Umbilical cord (tissue), 2 donors: ENCODE measurements around the gene DENND1B. TPM values are rescaled to one million over a fixed set of nuclear protein-coding genes. Genes with fewer than 3 reads are reported as not detected.
"Not testable (repeated sequence)": the region's sequence is repeated elsewhere in the genome, so short reads cannot be mapped to it uniquely, and the experiment has no call there.

Experiments used
- DNase-seq: peaks from one replicate; pipeline ENCODE4 v3.0.0-alpha.2; 2015; ENCODE audit warnings: low spot score
- total RNA-seq: library from RNA; depleted of rRNA; stranded (reverse); fragments of >200 nt; gene quantifications from one replicate; pipeline ENCODE4 v1.2.3, GENCODE V29; 2014; ENCODE audit warnings: low replicate concordance; ENCODE audit not compliant: insufficient read depth

The DENND1B gene
- total RNA-seq, 1 donor from 2014 or later: 24.3 TPM

DNA sequence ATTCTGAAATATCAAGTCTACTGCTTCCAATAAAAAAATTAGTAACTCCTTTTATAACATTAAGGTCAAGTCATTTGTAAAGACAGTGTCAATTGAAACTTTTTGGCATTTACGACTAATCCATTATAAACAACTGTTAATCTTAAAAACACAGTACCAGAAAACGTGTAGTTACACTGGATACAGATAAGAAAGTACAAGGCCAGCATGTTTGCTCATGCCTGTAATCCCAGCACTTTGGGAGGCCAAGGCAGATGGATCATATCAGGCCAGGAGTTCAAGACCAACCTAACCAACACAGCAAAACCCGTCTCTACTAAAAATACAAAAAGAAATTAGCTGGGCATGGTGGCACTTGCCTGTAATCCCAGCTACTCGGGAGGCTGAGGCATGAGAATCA, 29.4 kb downstream of the DENND1B start:
- no peak for DNase-seq

DNA sequence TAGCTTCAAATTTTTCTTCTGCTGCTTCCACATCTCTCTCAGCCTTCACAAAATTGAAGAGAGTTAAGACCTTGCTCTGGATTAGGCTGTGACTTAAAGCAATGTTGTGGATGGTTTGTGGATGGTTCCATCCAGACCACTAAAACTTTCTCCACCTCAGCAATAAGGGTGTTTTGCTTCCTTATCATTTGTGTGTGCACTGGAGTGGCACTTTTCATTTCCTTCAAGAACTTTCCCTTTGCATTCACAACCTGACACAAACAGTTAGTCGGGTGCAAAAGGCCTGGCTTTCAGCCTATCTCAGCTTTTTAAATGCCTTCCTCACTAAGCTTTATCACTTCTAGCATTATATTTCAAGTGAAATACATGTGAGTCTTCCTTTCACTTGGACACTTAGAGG, 30.3 kb downstream of the DENND1B start:
- no peak for DNase-seq

- DNase-seq: no peak
Observed at GRCh38 chr1:197743578-197743977, 31.7 kb downstream of the DENND1B start.

DNA sequence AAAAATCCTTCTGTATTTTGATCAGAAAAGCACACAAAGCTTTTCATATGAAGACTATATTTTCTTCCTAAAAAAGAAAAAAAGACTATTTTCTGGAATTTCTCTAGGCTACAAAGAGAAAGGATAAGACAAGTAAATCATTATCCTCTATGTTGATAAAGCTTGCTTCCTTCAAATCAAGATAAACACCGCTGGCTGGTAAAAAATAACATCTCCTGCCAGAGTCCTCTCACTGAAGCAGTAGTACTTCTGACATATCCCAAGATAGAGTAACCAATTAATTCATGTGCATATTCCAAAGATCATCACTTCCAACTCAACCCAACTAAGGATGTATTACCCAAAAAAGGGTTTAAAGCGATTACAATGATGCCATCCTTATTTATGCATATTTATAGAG, 34.3 kb downstream of the DENND1B start:
- no peak for DNase-seq

DNA sequence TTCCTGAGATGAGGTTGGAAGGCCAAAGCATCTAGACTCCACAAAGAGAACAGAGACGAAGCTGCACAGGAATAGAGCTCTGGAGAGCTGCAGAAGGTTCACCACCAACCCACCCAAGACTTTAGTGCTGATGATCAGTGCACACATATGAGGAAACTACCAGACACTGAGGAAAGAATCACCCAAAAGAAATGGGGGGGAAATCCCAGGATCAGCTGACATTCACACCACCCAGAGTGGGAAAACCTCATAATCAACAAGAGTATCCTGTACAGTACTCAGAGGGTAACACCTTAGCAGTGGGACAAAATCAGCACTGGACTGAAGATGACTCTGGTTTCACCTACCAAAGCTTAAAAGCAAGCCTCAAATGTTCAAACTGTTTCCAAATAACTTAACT, 36.4 kb downstream of the DENND1B start:
- no peak for DNase-seq

DNA sequence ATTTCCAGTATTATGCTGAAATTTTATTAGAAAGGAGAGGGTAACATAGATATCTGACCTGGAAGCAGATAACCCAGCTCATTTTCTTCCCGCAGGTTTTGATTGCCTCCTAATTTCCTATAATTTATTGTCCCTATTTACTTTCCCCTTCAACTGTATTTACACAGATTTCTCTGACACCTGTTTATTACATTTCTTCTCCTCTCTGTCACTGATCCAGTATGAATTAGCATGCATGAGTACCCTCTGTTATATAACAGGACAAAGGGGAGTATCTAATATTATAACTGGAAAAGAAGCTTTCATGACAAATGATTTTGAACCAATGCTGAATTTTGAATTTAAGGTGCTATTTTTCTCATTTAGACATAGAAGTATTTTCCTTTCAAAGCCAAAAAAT, 37.4 kb downstream of the DENND1B start:
- DNase-seq: no peak

- DNase-seq: no peak
Observed at GRCh38 chr1:197736685-197737084, 38.6 kb downstream of the DENND1B start.

- DNase-seq: no peak
Observed at GRCh38 chr1:197735461-197735860, 39.8 kb downstream of the DENND1B start.

- no peak for DNase-seq
Observed at GRCh38 chr1:197733324-197733723, 42.0 kb downstream of the DENND1B start.

DNA sequence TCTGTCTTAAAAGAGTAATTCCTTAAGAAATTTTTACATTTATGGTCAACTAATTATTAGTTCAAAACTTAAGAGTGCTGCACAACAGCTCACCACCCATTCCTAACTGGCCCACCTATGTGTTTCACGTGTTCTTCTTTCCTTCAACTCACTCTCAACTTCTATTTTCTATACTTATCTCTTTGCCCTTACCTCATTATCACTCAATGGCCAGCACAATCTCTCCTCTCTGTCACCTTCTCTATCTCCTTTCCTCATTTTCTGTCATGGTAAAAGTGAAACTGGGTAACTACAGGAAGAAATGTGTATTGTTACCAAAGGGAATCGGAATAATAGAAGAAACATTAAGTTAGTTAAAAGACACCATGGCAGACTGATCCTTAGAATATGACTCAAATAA, 43.1 kb downstream of the DENND1B start:
- no peak for DNase-seq

GRCh38 chr1:197731449-197731848, 43.8 kb downstream of the DENND1B start:
- no peak for DNase-seq

- no peak for DNase-seq
Observed at GRCh38 chr1:197725976-197726375, 49.3 kb downstream of the DENND1B start.

DNA sequence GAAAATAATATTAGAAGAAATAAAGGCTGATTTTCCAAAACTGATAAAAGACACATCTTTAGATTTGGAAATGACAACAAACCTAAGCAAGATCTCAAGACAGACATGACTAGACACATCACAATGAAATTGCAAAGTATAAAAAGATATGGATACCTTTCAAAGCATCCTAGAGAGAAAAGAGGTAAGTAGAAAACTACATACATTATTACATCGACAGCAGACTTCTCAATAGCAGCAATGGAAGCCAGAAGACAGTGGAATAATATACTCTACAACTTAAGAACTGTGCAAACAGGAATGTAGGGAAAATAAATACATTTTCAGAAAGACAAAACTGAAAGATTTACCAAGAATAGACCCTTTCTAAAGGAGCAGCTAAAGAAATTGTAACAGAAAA, 50.2 kb downstream of the DENND1B start:
- DNase-seq: no peak

DNA sequence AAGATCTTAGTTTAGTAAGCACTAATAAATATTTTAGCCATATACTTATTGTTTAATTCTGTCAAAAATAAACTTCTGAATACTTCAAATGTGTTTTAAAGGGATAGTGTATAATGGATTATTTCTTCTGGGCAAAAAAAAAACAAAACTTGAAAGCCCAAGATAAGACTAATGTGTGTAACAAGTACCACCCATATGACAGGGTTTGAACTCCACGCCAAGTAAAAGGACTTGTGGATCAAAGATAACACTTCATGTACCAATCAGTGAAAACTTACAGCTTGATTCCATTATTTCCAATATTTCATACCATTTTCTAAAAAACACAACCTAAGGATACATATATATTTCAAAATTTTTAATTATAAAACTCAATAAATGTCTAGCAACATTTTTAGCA, 59.5 kb downstream of the DENND1B start:
- no peak for DNase-seq

GRCh38 chr1:197706601-197707000, 68.7 kb downstream of the DENND1B start:
- DNase-seq: no peak

DNA sequence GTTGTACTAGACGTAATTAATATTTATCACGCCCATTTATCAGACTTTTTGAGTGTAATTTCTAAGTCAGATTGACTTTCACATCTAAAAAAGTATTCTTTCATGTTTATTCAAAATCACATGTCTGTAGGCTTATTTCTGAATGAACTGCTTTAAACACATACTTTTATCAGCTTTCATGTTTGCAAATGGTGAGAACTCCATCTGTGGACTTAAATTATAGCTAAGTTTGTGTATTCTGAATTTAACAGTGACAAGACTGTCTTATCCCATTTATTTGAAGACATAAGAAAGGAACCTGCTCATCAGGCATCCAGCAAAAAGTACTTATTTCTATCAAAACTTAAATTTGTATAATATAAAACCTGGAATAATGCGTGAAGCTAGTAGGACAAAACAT, 69.3 kb downstream of the DENND1B start:
- no peak for DNase-seq

DNA sequence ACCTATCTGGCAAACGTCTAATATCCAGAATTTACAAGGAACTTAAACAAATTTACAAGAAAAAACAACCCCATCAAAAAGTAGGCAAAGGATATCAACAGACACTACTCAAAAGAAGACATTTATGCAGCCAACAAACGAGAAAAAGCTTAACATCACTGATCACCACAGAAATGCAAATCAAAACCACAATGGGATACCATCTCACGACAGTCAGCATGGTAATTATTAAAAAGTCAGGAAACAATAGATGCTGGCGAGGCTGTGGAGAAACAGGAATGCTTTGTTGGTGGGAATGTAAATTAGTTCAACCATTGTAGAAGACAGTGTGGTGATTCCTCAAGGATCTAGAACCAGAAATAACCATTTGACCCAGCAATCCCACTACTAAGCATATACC, 74.6 kb downstream of the DENND1B start:
- DNase-seq: not testable (repeated sequence)

GRCh38 chr1:197696372-197696771, 78.9 kb downstream of the DENND1B start:
- no peak for DNase-seq

DNA sequence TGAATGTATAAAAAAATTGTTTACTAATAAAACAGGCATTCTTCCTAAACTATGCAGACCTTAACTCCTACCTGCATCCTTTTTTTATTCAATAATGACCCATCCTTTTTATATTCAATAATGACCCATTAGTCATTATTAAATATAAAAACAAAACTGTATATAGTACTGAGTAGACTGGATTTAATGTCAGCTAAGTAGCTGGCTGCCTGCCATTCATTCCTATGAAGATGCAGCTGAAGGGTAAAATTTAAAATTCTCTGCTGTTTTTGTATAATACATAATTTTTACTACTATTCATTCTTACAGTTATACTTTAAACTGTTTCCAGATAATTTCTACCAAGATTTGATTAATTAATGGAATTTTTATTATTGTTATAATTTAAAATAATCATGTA, 79.3 kb downstream of the DENND1B start:
- DNase-seq: peak; percentile 15

DNA sequence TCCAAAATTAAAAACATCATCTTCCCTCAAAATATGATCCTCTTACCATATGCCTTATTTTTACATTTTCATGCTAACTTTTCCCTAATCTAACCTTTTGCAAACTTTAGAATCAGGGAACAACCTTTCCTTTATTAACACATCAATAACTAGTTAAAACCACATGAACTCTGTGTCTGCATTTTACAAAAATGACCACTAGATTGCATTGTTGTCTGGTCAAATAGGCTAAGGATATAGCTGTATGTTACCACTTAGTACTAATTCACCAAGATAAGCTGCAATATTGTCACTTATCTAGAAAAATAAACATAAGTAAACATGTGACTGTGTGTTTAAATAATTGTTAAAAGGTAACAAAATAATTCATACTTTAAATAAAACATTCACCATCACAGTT, 82.3 kb downstream of the DENND1B start:
- DNase-seq: peak; percentile 13

DNA sequence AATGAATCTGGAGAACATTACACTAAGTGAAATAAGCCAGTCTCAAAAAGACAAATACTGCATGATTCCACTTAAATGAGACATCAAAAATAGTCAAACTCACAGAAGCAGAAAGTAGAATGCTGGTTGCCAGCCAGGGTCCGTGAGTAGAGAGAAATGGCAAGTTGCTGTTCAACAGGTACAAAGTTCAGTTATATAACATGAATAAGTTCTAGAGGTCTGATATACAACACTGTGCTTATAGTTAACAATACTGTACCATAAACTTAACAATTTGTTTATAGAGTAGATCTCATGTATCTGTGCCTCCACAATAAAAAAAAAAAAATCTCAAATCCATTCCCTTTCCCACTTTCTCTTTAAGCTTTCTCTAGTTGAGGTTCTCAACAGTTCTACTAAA, 83.5 kb downstream of the DENND1B start:
- no peak for DNase-seq

GRCh38 chr1:197690074-197690473, 85.2 kb downstream of the DENND1B start:
- no peak for DNase-seq

GRCh38 chr1:197688233-197688632, 87.0 kb downstream of the DENND1B start:
- no peak for DNase-seq

- DNase-seq: no peak
Observed at GRCh38 chr1:197686702-197687355, 88.5 kb downstream of the DENND1B start.
